HCT116 (cell line): ENCODE data around the gene MZB1. TPM values are rescaled to one million over a fixed set of nuclear protein-coding genes. Genes with fewer than 3 reads are reported as not detected.

Experiments
- ATF3 ChIP-seq: IDR thresholded peaks from 2 replicates; pipeline ENCODE4 v1.6.1; 2012
- CEBPB ChIP-seq: IDR thresholded peaks from 2 replicates; pipeline ENCODE4 v1.6.1; 2012; ENCODE audit warnings: low read depth
- EGR1 ChIP-seq: IDR thresholded peaks from 2 replicates; pipeline ENCODE4 v1.6.1; 2012; ENCODE audit warnings: low read depth
- EZH2 ChIP-seq: fragments of 200-600 bp; sonication (generic); IDR thresholded peaks from 2 replicates; pipeline ENCODE4 v1.6.1; 2017; ENCODE audit warnings: antibody characterized with exemption, mixed run types
- EZH2phosphoT487 ChIP-seq: fragments of 200-600 bp; IDR thresholded peaks from 2 replicates; pipeline ENCODE4 v1.6.1; 2018; ENCODE audit warnings: antibody characterized with exemption, borderline replicate concordance
- POLR2A ChIP-seq: IDR thresholded peaks from 2 replicates; pipeline ENCODE4 v1.7.0; 2011; ENCODE audit warnings: borderline replicate concordance; ENCODE audit not compliant: insufficient read depth, insufficient read length; ENCODE audit errors: extremely low read depth
- POLR2AphosphoS5 ChIP-seq: IDR thresholded peaks from 2 replicates; pipeline ENCODE4 v1.6.1; 2011; ENCODE audit warnings: mild to moderate bottlenecking, low read depth, low read length, moderate library complexity
- RAD21 ChIP-seq: IDR thresholded peaks from 2 replicates; pipeline ENCODE4 v1.6.1; 2012; ENCODE audit warnings: low read depth, mild to moderate bottlenecking
- YY1 ChIP-seq: IDR thresholded peaks from 2 replicates; pipeline ENCODE4 v1.6.1; 2011; ENCODE audit warnings: low read length, low read depth, moderate library complexity, mild to moderate bottlenecking; ENCODE audit not compliant: insufficient replicate concordance; ENCODE audit errors: extremely low read depth
- ZNF274 ChIP-seq: fragments of 200-500 bp; sonication (Bioruptor generic); IDR thresholded peaks from 2 replicates; pipeline ENCODE4 v1.6.1; 2014; ENCODE audit warnings: mild to moderate bottlenecking, low read depth, low read length, inconsistent platforms
- total RNA-seq: library from RNA; stranded (reverse); gene quantifications from one replicate; pipeline ENCODE4 v1.2.1, GENCODE V29; 2021; ENCODE audit not compliant: unreplicated experiment
- TF ChIP-seq, protein P1 (sequence below): IDR thresholded peaks from 2 replicates; pipeline ENCODE4 v1.6.1; 2011; ENCODE audit warnings: mild to moderate bottlenecking, low read length, moderate library complexity; ENCODE audit not compliant: insufficient replicate concordance; ENCODE audit errors: extremely low read depth
- TF ChIP-seq, protein P2 (sequence below), 3 experiments: fragments of 200-600 bp in 1 of 3; sonication (generic) in 1 of 3; IDR thresholded peaks in 2 of 3; conservative IDR thresholded peaks in 1 of 3; 2 replicates each; pipeline ENCODE4 v1.5.1; 2012 to 2017; ENCODE audit warnings: low read depth in 2 of 3, low read length in 2 of 3, antibody characterized with exemption in 1 of 3, borderline replicate concordance in 1 of 3, control low read depth in 1 of 3, mild to moderate bottlenecking in 1 of 3, mixed read lengths in 1 of 3, mixed run types in 1 of 3, moderate library complexity in 1 of 3; ENCODE audit not compliant: insufficient read depth in 1 of 3

The MZB1 gene
- total RNA-seq, 1 experiment from 2014 or later = 0.81 TPM

DNA sequence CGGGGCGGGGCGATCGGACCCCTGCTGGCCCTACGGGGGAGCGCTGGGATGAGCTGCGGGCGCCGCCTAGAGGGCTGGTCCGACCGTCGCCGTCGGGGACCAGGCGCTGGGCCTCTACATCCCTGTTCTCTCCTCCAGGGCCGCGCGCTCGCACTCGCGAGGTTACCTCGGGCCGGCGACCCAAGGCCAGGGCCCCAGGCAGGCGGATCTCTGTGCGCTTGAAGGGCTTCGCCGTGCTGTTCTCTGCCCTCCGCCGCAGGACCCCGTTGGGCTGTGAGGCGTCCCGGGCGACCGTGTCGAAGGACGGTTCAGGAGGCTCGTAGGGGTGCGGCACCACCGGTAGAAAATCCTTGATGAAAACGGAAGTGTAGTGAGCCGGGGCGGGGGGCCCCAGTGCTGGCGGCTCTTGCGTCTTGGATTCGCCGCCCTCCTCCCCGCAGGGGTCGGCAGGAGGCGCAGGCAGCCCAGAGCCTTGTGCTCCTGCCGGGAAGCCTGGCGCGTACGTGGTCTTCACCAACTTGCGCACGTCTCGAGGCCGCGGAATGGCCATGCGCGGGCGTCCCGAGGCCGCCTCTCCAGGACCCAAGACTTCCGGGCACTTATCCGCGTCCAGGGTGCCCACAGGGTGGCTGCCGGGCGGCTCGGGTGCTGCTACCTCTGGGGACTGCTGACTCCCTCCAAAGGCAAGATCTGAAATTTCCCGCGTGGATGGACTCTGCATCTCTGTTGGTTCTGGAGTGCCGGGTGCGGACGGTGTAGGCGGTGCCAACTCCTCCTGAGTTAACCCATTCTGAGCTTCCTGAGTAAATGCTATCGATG is 3.2 kb upstream of the MZB1 start (continued):
- TF ChIP-seq, protein P1, sequence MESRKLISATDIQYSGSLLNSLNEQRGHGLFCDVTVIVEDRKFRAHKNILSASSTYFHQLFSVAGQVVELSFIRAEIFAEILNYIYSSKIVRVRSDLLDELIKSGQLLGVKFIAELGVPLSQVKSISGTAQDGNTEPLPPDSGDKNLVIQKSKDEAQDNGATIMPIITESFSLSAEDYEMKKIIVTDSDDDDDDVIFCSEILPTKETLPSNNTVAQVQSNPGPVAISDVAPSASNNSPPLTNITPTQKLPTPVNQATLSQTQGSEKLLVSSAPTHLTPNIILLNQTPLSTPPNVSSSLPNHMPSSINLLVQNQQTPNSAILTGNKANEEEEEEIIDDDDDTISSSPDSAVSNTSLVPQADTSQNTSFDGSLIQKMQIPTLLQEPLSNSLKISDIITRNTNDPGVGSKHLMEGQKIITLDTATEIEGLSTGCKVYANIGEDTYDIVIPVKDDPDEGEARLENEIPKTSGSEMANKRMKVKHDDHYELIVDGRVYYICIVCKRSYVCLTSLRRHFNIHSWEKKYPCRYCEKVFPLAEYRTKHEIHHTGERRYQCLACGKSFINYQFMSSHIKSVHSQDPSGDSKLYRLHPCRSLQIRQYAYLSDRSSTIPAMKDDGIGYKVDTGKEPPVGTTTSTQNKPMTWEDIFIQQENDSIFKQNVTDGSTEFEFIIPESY = peak; percentile 75
- TF ChIP-seq CEBPB (no peak), ATF3 (no peak), EZH2 (no peak), ZNF274 (no peak), YY1 (peak; percentile 65), POLR2AphosphoS5 (peak; percentile 53; the same call in 1 of the 2 replicates), RAD21 (no peak), POLR2A (peak; percentile 16), EZH2phosphoT487 (no peak), EGR1 (no peak)
- TF ChIP-seq, protein P2, sequence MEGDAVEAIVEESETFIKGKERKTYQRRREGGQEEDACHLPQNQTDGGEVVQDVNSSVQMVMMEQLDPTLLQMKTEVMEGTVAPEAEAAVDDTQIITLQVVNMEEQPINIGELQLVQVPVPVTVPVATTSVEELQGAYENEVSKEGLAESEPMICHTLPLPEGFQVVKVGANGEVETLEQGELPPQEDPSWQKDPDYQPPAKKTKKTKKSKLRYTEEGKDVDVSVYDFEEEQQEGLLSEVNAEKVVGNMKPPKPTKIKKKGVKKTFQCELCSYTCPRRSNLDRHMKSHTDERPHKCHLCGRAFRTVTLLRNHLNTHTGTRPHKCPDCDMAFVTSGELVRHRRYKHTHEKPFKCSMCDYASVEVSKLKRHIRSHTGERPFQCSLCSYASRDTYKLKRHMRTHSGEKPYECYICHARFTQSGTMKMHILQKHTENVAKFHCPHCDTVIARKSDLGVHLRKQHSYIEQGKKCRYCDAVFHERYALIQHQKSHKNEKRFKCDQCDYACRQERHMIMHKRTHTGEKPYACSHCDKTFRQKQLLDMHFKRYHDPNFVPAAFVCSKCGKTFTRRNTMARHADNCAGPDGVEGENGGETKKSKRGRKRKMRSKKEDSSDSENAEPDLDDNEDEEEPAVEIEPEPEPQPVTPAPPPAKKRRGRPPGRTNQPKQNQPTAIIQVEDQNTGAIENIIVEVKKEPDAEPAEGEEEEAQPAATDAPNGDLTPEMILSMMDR (IDR thresholded peaks at IDR 0.05 in 2 of 3, conservative IDR thresholded peaks at IDR 0.05 in 1 of 3; ENCODE audit: borderline replicate concordance in 1 of 3, insufficient read depth in 1 of 3, low read depth in 2 of 3, low read length in 2 of 3) = peak in 2 of 3 experiments; percentile 76 to 81; a peak in 4 of 6 replicates
